Bronchial epithelial cell (primary cell): ENCODE results near the gene RSL24D1. TPM values are rescaled to one million over a fixed set of nuclear protein-coding genes. Genes with fewer than 3 reads are reported as not detected.

Source experiments
- DNase-seq: peaks from one replicate; pipeline ENCODE4 v3.0.0-alpha.2; 2010; ENCODE audit warnings: low read depth
- FAIRE-seq: peaks from 2 replicates; lab custom pipeline; 2011; peaks lifted over from hg19 to GRCh38; lab: Jason Lieb, UNC
- H3K27me3 ChIP-seq: 2 replicates; pipeline ENCODE4 v1.5.1; 2011; ENCODE audit warnings: low read length; ENCODE audit not compliant: control insufficient read depth, insufficient read depth
- H3K36me3 ChIP-seq: 2 replicates; pipeline ENCODE4 v1.5.1; 2011; ENCODE audit warnings: low read length; ENCODE audit not compliant: control insufficient read depth, insufficient read depth
- H3K4me3 ChIP-seq: 2 replicates; pipeline ENCODE4 v1.5.1; 2011; ENCODE audit warnings: mild to moderate bottlenecking, low read depth, low read length, control low read depth
- CTCF ChIP-seq: IDR thresholded peaks from 2 replicates; pipeline ENCODE4 v1.5.1; 2011; ENCODE audit warnings: mild to moderate bottlenecking, moderate library complexity, low read length, control low read depth, inconsistent platforms; ENCODE audit not compliant: insufficient read depth, severe bottlenecking
- total RNA-seq: library from RNA; depleted of rRNA; stranded (reverse); fragments of >200 nt; gene quantifications from 2 replicates; pipeline ENCODE4 v1.2.1, GENCODE V29; 2014

The RSL24D1 gene
- total RNA-seq, 1 donor from 2014 or later = 174 TPM

- FAIRE-seq = no peak
- TF ChIP-seq CTCF = no peak
- Histone ChIP-seq H3K36me3 (no peaks in the 10 kb centered on the region), H3K4me3 (no peak overlapping the region), H3K27me3 (no peaks in the 10 kb centered on the region)
- DNase-seq = no peak
These were observed 37.5 kb upstream of the RSL24D1 start for GRCh38 chr15:55234104-55234799.

GRCh38 chr15:55231455-55231854 lies 34.7 kb upstream of the RSL24D1 start:
- no peak for DNase-seq
- Histone ChIP-seq H3K36me3 (no peaks in the 10 kb centered on the region), H3K4me3 (no peak overlapping the region), H3K27me3 (no peaks in the 10 kb centered on the region)
- FAIRE-seq = no peak
- TF ChIP-seq CTCF = no peak

GRCh38 chr15:55230953-55231352 lies 34.2 kb upstream of the RSL24D1 start:
- Histone ChIP-seq H3K4me3 (no peak overlapping the region), H3K27me3 (no peaks in the 10 kb centered on the region), H3K36me3 (no peaks in the 10 kb centered on the region)
- DNase-seq = no peak
- TF ChIP-seq CTCF = no peak
- no peak for FAIRE-seq

GRCh38 chr15:55230051-55230670 lies 33.4 kb upstream of the RSL24D1 start:
- Histone ChIP-seq H3K4me3 (no peak overlapping the region), H3K36me3 (no peaks in the 10 kb centered on the region), H3K27me3 (no peaks in the 10 kb centered on the region)
- no peak for TF ChIP-seq CTCF
- DNase-seq (no peak), FAIRE-seq (no peak)

- H3K27me3 ChIP-seq = no peaks in the 10 kb centered on the region
- DNase-seq (no peak), FAIRE-seq (no peak)
- no peak overlapping the region for H3K4me3 ChIP-seq
- peaks cover 2% of the 10 kb centered on the region for H3K36me3 ChIP-seq
- no peak for TF ChIP-seq CTCF
These were observed 29.4 kb upstream of the RSL24D1 start for GRCh38 chr15:55226127-55226526.
